OCI-LY7 (cell line): Measurements from ENCODE around the gene TNN. TPM values are rescaled to one million over a fixed set of nuclear protein-coding genes. Genes with fewer than 3 reads are reported as not detected.

Experiments used
- BruUV-seq: library from RNA; stranded (reverse); fragments of 400-500 nt; replicated peaks from 2 replicates; lab custom pipeline; 2021; lab: Mats Ljungman, UMichigan
- CTCF ChIA-PET: fragments of 300-600 bp; sonication (Branson Sonifier 250); formaldehyde crosslinking; loops from one replicate; lab custom pipeline; 2022; ENCODE audit warnings: antibody characterized with exemption; ENCODE audit not compliant: unreplicated experiment; lab: Charles Lee
- POLR2A ChIA-PET: fragments of 300-600 bp; sonication (Branson Sonifier 250); formaldehyde crosslinking; loops from one replicate; lab custom pipeline; 2022; ENCODE audit warnings: antibody characterized with exemption; lab: Charles Lee
- DNase-seq: peaks from one replicate; pipeline ENCODE4 v3.0.0-alpha.2; 2015; ENCODE audit warnings: low spot score
- H2AFZ ChIP-seq: fragments of 200-600 bp; sonication (generic), shearing (Covaris generic); 2 replicates; pipeline ENCODE4 v1.6.1; 2014; ENCODE audit warnings: mild to moderate bottlenecking, antibody characterized with exemption, low read length, moderate library complexity
- H3K27ac ChIP-seq: fragments of 200-600 bp; sonication (generic); 2 replicates; pipeline ENCODE4 v1.5.1; 2014; ENCODE audit warnings: mixed run types, low read depth, mild to moderate bottlenecking, moderate library complexity, low read length, inconsistent platforms; ENCODE audit not compliant: poor library complexity, severe bottlenecking
- H3K36me3 ChIP-seq: fragments of 200-600 bp; sonication (generic); 2 replicates; pipeline ENCODE4 v1.6.1; 2014; ENCODE audit warnings: mild to moderate bottlenecking, antibody characterized with exemption, low read length, moderate library complexity, mixed read lengths; ENCODE audit not compliant: insufficient read depth
- H3K4me1 ChIP-seq: fragments of 200-600 bp; sonication (generic); 2 replicates; pipeline ENCODE4 v1.5.1; 2014; ENCODE audit warnings: mild to moderate bottlenecking, low read length; ENCODE audit not compliant: insufficient read depth, poor library complexity, severe bottlenecking
- H3K4me2 ChIP-seq: fragments of 200-600 bp; sonication (generic); 2 replicates; pipeline ENCODE4 v1.6.1; 2014; ENCODE audit warnings: mild to moderate bottlenecking, low read length
- H3K4me3 ChIP-seq: fragments of 200-600 bp; sonication (generic); 2 replicates; pipeline ENCODE4 v1.5.1; 2014; ENCODE audit warnings: mild to moderate bottlenecking, low read depth, low read length; ENCODE audit not compliant: poor library complexity, severe bottlenecking
- H3K79me2 ChIP-seq: fragments of 200-600 bp; sonication (generic); 2 replicates; pipeline ENCODE4 v1.6.1; 2016; ENCODE audit warnings: low read depth, mild to moderate bottlenecking, low read length, moderate library complexity, mixed read lengths; ENCODE audit not compliant: insufficient read depth
- H3K9me2 ChIP-seq: fragments of 200-600 bp; sonication (generic); 2 replicates; pipeline ENCODE4 v1.6.1; 2016; ENCODE audit warnings: mild to moderate bottlenecking, low read length, mixed read lengths; ENCODE audit not compliant: insufficient read depth
- H3K9me3 ChIP-seq: fragments of 200-600 bp; sonication (generic); 2 replicates; pipeline ENCODE4 v1.6.1; 2014; ENCODE audit warnings: mild to moderate bottlenecking, mixed run types, low read length, mixed read lengths
- H4K20me1 ChIP-seq: fragments of 200-600 bp; sonication (generic); 2 replicates; pipeline ENCODE4 v1.6.1; 2014; ENCODE audit warnings: mild to moderate bottlenecking, antibody characterized with exemption, low read length, moderate library complexity, mixed read lengths; ENCODE audit not compliant: insufficient read depth
- EZH2phosphoT487 ChIP-seq: fragments of 200-600 bp; sonication (generic); IDR thresholded peaks from 2 replicates; pipeline ENCODE4 v1.6.1; 2018; ENCODE audit warnings: low read depth, borderline replicate concordance, mild to moderate bottlenecking, mixed run types, antibody characterized with exemption, low read length, moderate library complexity, mixed read lengths
- intact Hi-C: fragments of 100-400 bp; cut with micrococcal nuclease; formaldehyde crosslinking; loops from one replicate; pipeline ENCODE4 v1.10.0; 2022; ENCODE audit not compliant: unreplicated experiment
- total RNA-seq, 2 experiments: library from RNA; depleted of rRNA in 1 of 2; stranded (reverse); fragments of >200 nt in 1 of 2; shearing (Covaris generic) in 1 of 2; gene quantifications; 2 replicates each; pipeline ENCODE4 v1.2.3, GENCODE V29; 2014 to 2022
- TF ChIP-seq, protein P1 (sequence below): fragments of 200-600 bp; sonication (generic); conservative IDR thresholded peaks from 2 replicates; pipeline ENCODE4 v1.5.1; 2014; ENCODE audit warnings: mild to moderate bottlenecking, antibody characterized with exemption, low read length, moderate library complexity, mixed read lengths

The TNN gene
- total RNA-seq, 2 experiments from 2014 or later = not detected

DNA sequence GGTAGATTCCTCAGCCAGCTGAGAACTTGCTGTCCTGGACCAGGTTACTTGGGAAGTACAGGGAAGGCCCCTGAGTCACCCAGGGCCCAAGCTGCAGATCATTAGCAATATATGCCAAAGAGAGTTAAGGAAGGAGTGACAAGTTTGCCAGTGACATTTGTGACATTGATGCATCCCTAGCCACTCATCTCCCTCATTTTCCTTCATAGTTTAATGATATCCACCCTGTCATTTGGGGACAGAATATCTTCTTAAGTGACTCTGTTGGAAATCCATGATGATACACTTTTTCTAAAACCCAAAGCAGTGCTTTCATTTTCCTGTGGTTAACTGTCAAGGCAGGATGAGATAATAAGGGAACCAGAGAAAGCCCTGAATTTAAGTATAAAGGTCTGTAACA lies 3.2 kb downstream of the TNN start:
- H3K27ac ChIP-seq = no peak overlapping the region
- ChIA-PET POLR2A (interaction anchor here (1.6 kb wide), 1 partner anchor 13 kb away, joined by 3 read pairs; no protein-coding TSS in a partner anchor), CTCF (no interaction called here)
- no peaks in the 10 kb centered on the region for H3K4me1 ChIP-seq
- DNase-seq = no peak
- H3K79me2 ChIP-seq = no peaks in the 10 kb centered on the region
- H3K9me3 ChIP-seq = no peaks in the 10 kb centered on the region
- no peak overlapping the region for H2AFZ ChIP-seq
- no peaks in the 10 kb centered on the region for H3K36me3 ChIP-seq
- BruUV-seq = no TSS peak
- H3K9me2 ChIP-seq = no peaks in the 10 kb centered on the region
- TF ChIP-seq, protein P1, sequence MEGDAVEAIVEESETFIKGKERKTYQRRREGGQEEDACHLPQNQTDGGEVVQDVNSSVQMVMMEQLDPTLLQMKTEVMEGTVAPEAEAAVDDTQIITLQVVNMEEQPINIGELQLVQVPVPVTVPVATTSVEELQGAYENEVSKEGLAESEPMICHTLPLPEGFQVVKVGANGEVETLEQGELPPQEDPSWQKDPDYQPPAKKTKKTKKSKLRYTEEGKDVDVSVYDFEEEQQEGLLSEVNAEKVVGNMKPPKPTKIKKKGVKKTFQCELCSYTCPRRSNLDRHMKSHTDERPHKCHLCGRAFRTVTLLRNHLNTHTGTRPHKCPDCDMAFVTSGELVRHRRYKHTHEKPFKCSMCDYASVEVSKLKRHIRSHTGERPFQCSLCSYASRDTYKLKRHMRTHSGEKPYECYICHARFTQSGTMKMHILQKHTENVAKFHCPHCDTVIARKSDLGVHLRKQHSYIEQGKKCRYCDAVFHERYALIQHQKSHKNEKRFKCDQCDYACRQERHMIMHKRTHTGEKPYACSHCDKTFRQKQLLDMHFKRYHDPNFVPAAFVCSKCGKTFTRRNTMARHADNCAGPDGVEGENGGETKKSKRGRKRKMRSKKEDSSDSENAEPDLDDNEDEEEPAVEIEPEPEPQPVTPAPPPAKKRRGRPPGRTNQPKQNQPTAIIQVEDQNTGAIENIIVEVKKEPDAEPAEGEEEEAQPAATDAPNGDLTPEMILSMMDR = no peak
- no peak for TF ChIP-seq EZH2phosphoT487
- H4K20me1 ChIP-seq = no peaks in the 10 kb centered on the region
- intact Hi-C loops = no loop called here
- no peak overlapping the region for H3K4me2 ChIP-seq
- no peak overlapping the region for H3K4me3 ChIP-seq

- no peaks in the 10 kb centered on the region for H3K79me2 ChIP-seq
- no peaks in the 10 kb centered on the region for H4K20me1 ChIP-seq
- TF ChIP-seq EZH2phosphoT487 = no peak
- TF ChIP-seq, protein P1 = no peak
- intact Hi-C loops = no loop called here
- no peaks in the 10 kb centered on the region for H3K4me1 ChIP-seq
- CTCF ChIA-PET = no interaction called here
- H3K4me2 ChIP-seq = no peak overlapping the region
- no peak overlapping the region for H3K4me3 ChIP-seq
- BruUV-seq = no TSS peak
- no peaks in the 10 kb centered on the region for H3K9me3 ChIP-seq
- H3K36me3 ChIP-seq = no peaks in the 10 kb centered on the region
- no peaks in the 10 kb centered on the region for H3K9me2 ChIP-seq
- no peak for DNase-seq
- POLR2A ChIA-PET = interaction anchor here (1.6 kb wide), 1 partner anchor 12 kb away, joined by 3 read pairs; no protein-coding TSS in a partner anchor
- no peak overlapping the region for H3K27ac ChIP-seq
- no peak overlapping the region for H2AFZ ChIP-seq
Observed at GRCh38 chr1:175071276-175071943, 3.8 kb downstream of the TNN start.
